GM10248 (cell line): ENCODE results near the gene WDR27.

Experiments
- CTCF ChIA-PET: fragments of 300-600 bp; sonication (Branson Sonifier 250); formaldehyde crosslinking; extraction: SDS; loops from one replicate; lab custom pipeline; 2021; ENCODE audit warnings: antibody characterized with exemption; lab: Yijun Ruan, JAX
- POLR2A ChIA-PET: fragments of 350-650 bp; sonication (Branson Sonifier 250); formaldehyde crosslinking; extraction: SDS; loops from one replicate; lab custom pipeline; 2020; ENCODE audit warnings: antibody characterized with exemption; lab: Yijun Ruan, JAX
- DNase-seq: peaks from one replicate; pipeline ENCODE4 v3.0.0; 2012; ENCODE audit errors: extremely low spot score
- TF ChIP-seq, protein P1 (sequence below): IDR thresholded peaks from 2 replicates; pipeline ENCODE4 v1.5.1; 2012; ENCODE audit warnings: mild to moderate bottlenecking, low read depth; ENCODE audit errors: extremely low read depth, missing control alignments, control extremely low read depth

Gene WDR27

GRCh38 chr6:169678342-169678741 is 23.5 kb downstream of the WDR27 start:
- ChIA-PET CTCF (interaction anchor here (0.9 to 1.3 kb wide), 2 partner anchors 14 to 42 kb away, joined by 3 read pairs; no protein-coding TSS in a partner anchor), POLR2A (interaction anchor here (0.8 kb wide), 1 partner anchor 23 kb away, joined by 3 read pairs; the partner anchor contains the start of genes C6orf120 and WDR27)
- TF ChIP-seq, protein P1, sequence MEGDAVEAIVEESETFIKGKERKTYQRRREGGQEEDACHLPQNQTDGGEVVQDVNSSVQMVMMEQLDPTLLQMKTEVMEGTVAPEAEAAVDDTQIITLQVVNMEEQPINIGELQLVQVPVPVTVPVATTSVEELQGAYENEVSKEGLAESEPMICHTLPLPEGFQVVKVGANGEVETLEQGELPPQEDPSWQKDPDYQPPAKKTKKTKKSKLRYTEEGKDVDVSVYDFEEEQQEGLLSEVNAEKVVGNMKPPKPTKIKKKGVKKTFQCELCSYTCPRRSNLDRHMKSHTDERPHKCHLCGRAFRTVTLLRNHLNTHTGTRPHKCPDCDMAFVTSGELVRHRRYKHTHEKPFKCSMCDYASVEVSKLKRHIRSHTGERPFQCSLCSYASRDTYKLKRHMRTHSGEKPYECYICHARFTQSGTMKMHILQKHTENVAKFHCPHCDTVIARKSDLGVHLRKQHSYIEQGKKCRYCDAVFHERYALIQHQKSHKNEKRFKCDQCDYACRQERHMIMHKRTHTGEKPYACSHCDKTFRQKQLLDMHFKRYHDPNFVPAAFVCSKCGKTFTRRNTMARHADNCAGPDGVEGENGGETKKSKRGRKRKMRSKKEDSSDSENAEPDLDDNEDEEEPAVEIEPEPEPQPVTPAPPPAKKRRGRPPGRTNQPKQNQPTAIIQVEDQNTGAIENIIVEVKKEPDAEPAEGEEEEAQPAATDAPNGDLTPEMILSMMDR, result no peak
- no peak for DNase-seq

DNA sequence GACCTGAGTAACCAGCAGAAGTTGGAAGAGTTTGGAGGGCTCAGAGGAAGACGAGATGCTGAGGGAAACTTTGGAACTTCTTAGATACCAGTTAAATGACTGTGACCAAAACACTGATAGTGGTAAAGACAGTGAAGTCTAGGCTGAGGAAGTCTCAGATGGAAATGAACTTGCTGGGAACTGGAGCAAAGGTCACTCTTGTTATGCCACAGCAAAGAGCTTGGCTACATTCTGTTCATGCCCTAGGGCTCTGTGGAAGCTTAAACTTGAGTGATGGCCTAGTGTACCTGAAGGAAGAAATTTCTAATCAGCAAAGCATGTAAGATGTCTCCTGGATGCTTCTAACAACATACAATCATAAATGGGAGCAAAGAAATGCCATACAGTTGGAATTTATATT is 24.7 kb downstream of the WDR27 start:
- CTCF ChIA-PET, result interaction anchor here (1.3 kb wide), 1 partner anchor 41 kb away, joined by 3 read pairs; no protein-coding TSS in a partner anchor
- TF ChIP-seq, protein P1, result no peak
- no peak for DNase-seq
- POLR2A ChIA-PET, result no interaction called here

GRCh38 chr6:169675011-169675410 is 26.8 kb downstream of the WDR27 start:
- POLR2A ChIA-PET, result no interaction called here

DNA sequence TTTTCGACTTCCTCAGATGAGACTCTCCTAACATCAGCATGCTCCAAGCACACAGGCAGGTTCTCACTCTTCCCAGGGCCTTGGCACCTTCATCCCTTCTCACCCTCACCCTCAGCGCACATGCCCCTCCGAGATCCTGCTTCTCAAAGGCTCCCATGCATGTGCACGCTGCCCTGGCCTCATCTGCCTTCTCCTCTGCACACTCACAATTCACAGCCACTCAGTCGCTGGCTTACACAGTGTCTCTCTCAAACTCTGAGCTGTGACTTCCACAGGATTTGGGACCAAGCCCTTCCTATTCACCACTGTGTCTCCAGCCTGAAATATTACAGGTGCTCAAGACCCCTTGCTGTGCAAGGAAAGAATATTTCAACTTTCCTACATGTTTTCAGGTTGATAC is 30.3 kb downstream of the WDR27 start:
- no peak for DNase-seq
- ChIA-PET POLR2A (no interaction called here), CTCF (no interaction called here)
- TF ChIP-seq, protein P1, result no peak

More at GRCh38 chr6:169675011-169675410, 26.8 kb downstream of the WDR27 start:
- TF ChIP-seq, protein P1, result no peak
- DNase-seq, result no peak
- CTCF ChIA-PET, result interaction anchor here (1.3 kb wide), 1 partner anchor 14 kb away, joined by 3 read pairs; no protein-coding TSS in a partner anchor

- ChIA-PET POLR2A (no interaction called here), CTCF (interaction anchor here (1.3 kb wide), 1 partner anchor 10 kb away, joined by 4 read pairs; no protein-coding TSS in a partner anchor)
- no peak for DNase-seq
- TF ChIP-seq, protein P1, result no peak
Measured at GRCh38 chr6:169669889-169670288, 31.9 kb downstream of the WDR27 start.

GRCh38 chr6:169669147-169669546 is 32.7 kb downstream of the WDR27 start:
- CTCF ChIA-PET, result interaction anchor here (1.3 kb wide), 1 partner anchor 9 kb away, joined by 4 read pairs; no protein-coding TSS in a partner anchor
- POLR2A ChIA-PET, result no interaction called here
- TF ChIP-seq, protein P1, result no peak
- no peak for DNase-seq
